ENCODE measurements around the gene STPG4.

GRCh38 chr2:47054868-47055267, 100.2 kb downstream of the STPG4 start:
- TF ChIP-seq POLR2A (IDR thresholded peaks at IDR 0.05), result no peak
- no peak for TF ChIP-seq POLR2AphosphoS5 (IDR thresholded peaks at IDR 0.05)

All from spleen (tissue), 3 donors.